Activated CD4-positive, alpha-beta T cell treated with anti-CD3 and anti-CD28 coated beads for 24 hours (primary cell): ENCODE data around the gene OPCML.

ENCODE experiments used
- DNase-seq, 2 donors: peaks; one replicate each; pipeline ENCODE4 v3.0.0-alpha.2; 2020; ENCODE audit warnings: low read depth in 2 of 2

Gene OPCML

DNA sequence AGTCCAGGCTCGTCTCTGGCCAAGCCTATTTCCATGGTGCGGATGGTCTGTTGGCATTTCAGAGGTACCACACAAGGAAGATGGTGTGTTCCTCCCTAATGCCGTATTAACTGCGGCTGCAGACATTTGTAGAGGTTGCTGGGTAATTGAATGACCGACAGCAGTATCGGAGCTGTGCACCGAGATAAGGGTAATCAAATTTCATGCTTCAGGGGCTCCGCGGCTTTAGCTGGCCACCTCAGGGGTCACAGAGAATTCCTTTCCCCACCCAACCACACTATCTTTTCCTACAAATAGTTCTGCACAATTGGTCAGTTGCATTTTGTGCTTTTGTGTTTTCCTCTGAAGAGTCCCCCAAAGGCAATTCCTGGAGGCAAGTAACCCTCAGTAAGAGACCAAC lies 297.4 kb downstream of the OPCML start:
- DNase-seq, result no peak

DNA sequence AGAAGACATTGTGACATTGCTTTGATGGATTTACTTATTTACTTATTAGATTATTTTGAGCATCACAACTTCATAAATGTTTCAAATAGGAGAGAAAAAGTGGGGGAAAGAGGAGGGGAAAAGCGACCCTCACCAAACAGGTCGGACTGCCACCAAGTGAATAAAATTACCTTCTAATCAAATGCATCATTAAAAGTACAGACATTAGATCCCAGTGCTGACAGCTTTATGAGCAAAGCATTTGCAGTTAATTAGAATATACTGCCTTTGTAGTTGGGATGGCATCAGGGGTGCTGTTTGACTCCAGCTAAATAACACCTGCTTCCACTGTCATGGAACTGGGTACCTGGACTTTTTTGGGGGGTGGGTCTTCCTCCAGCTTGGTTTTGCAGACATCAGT lies 299.6 kb downstream of the OPCML start:
- DNase-seq, result no peak

DNA sequence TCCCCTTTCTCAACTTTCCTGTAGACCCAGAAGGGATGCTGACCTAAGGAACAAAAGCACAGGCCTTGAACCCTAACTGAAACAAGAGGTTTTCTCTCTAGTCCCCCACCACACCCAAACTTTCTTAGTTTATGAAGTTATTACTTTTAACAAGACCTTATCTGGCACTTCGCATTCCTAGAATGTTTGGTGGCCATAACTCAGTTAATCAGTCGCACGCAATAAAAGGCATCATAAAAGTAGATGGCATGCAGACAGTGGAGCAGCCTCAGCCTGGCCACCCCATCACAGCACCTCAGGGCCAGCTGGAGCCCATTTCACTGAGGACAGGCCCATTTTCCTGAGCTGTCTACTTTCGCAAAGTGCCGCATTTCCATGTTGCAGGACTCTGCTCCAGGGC lies 301.9 kb downstream of the OPCML start:
- DNase-seq, result no peak

DNA sequence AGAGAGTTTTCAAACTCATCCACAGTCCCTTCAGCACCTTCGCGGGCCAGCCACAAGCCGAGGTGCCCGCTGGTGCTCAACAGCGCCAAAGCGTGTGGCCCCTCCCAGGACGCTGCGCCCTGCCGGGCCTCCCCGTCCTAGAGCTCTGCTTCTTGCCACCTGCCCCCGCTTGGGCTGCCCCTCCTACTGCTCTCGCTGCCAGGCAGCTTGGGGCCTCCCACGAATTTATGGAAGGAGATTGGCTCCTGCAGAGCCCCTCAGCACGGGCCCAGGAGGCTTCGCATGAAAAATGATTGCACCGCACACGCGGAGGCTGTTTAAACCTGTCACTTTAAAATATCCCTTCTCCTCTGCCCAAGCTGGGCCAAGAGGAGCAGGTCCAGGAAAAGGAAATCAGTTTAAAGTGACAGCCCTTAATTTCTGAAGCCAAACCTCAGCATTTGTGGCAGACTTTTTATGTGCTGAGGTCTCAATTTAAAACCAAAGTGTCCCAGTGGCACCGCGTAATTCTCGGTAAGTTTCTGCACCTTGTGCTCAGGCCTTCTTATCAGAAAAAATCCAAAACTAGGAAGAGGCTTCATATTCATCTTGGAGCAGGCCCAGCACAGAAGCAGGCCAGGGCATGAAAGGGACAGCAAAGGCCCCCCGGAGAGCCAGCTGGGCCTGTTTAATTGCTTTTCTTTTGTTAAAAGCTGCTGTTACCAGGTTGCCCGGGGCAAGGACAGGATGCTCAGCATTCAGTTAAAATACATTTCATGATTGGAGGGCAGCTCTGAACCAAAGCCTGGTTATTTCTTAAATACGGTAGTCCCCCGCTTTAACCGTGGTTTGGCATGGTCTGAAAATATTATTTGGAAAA lies 303.6 kb downstream of the OPCML start:
- no peak for DNase-seq

DNA sequence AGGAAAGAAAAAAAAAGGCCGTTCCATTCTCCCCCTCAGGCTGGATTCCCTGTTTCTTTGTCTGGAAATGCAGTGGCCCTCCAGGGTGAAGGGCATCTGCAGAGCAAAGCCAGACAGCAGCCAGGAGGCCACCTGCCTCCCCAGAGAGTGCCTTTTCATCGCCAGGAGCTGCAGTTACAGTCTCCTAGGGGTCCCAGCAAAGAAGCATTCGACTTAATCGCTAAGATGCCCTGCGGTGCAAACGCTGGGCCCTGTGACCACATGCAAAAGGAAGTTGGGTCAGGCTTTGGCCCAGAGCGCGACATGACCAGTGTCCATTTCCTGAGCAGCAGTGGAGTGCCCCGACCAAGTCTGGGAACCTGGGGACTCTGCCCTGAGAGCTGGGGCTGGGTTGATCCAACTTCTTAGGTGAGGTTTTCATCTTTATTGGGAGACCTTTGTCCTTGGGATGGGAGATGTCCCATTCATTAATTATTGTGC lies 304.6 kb downstream of the OPCML start:
- DNase-seq, result no peak

DNA sequence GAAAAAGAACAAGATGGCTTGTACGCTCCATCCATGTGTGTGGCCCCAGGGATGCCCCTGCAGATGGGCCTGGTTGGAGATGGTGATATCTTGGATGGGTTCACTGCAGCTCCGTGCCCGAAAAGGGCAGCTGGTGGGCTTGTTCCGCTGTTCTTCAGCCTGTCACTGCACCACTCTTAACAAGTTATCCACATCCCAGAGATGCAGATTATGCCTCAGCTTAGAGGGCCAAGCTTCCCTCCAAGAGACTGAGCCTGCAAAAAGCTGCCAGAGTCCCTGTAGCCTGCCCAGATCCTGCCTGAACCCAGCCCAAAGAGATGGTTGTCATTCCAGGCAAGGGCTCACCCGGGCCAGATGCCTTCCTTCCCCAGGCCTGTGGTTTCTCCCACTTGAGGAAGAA lies 308.0 kb downstream of the OPCML start:
- DNase-seq, result no peak

DNA sequence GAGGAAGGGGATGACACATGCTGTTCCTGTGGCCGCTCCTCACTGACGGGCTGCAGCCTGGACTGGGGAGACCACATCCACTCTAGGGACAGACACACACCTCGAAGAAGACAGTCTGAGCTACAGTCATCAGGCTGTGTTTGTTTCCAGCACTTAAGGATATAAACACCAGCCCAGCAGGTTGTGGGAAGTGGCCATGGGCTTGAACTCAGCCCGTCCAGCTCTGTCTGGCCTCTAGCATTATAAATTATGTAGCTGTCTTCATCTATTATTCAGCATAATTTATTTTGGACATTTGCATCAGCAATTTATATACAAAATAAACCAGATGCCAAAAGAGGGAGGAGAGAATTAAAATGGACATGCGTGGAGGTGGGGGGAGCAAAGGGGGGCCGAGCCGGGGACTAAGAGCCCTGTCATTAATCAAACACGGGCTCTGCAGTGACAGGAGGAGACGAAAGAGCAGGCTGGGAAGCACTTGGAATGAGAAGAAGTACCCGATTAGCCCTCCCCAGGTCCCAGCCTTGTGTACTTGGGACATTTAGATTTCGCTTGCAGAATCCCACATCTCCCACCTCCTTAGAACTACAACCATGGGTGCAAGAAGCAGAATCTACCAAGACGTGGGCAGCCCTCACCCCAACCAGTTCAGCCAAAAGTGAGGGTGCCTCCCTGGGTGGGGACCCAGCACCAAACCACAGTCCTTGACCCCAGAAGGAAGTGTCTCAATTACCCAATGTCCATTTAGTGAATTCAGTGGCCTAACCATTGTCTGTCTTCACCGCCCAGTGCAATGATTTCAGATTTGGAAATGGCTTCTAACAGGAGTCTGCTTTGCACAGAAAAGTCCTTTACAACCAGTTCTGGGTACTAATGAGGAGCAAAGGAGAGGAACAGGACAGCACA lies 309.6 kb downstream of the OPCML start:
- DNase-seq, result no peak

DNA sequence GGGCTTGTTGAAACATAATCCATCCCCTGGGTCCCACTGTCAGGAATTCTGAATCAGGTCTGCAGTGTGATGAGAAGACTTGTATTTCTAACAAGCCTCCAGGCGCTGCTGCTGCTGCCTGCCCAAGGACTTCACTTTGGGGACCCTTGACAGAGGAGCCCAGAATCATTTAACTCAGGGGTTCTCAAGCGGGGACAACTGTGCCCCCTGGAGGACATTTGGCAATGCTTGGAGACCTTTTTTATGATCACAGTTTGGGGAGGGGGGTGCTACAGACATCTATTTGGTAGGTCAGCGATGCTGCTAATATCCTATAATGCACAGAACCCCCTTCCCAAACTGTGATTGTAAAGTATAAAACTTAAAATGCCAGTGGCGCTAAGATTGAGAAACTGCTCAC lies 312.8 kb downstream of the OPCML start:
- DNase-seq, result no peak

DNA sequence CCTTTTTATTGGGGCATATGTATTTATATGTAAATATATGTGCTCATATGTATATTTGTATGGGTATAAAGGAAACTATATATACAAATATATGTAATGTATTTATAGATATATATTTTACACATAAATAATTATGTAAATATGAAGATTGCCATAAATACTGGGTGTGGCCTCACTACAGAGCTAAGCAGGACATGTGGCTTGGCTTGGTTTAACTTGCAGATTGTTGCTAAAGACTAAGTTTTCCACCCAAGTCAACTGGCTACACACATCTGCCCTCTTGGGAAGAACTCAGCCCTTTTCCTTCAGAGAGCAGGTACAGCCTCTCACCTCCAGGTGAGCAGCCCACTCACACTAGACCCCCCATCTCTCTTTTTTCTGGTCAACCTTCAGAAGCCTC lies 315.5 kb downstream of the OPCML start:
- DNase-seq, result no peak

DNA sequence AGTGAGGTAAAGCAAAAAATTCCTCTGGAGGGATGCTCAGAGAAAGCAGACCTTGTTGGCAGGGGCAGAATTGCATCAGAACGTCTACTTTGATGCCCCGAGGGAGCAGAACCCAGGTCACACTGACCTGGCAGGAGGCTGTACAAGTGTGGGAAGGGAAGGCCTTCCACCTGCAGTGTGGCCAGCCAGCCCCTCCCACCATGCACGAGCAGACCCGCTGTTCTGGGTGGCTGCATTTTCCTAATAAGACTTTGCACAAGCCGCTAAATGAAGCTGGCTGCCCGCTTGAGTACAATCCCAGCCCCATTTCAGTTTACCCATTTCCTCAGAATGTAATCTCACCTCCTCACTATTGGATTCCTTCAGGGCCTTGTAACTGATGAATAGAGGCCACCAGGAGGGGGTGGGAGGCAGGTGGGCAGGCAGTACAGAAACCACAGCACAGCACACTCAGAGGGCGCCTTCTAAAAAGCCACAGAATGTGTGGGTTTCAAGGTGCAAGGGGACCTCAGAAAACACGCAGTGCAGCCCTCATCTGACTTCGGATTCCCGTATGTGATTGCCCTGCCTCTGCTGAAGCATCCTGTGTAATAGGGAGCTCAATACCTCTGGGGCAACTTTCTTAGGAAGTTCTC lies 316.6 kb downstream of the OPCML start:
- DNase-seq, result no peak

DNA sequence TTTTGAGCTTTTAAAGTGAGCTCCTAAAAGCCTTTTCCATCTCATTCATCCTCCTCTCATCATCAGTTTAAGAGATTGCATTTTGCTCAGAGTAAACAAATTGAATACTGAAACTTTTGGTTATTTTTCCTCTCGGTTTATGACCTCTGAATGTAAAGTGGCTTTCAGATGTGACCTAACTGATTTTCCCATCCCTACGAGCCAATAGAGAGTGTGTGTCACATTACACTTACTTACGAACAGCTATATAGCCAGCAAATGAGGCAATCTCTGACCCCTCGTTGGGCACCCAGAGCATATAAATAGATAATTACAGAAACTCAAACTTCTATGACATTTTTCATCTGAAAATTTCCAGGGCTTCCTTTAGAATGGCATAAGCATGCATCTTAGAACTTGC lies 317.7 kb downstream of the OPCML start:
- no peak for DNase-seq

DNA sequence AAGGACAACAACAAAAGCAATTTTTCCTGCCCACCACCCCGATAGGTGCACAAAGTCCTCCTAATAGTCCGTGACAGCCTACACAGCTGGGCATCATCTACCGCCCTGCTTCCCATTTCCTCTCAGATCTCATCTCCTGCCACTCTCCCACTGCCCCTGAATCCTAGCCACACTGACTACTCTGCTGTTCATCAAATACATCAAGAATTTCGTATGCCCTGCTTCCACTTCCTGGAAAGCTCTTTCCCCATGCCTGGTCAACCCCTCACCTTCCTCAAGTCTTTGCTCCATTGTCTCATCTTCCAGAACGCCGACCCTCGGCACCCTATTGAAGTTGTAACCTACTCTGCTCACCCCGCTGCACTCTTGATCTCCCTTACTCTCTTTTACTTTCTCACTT lies 320.1 kb downstream of the OPCML start:
- no peak for DNase-seq

DNA sequence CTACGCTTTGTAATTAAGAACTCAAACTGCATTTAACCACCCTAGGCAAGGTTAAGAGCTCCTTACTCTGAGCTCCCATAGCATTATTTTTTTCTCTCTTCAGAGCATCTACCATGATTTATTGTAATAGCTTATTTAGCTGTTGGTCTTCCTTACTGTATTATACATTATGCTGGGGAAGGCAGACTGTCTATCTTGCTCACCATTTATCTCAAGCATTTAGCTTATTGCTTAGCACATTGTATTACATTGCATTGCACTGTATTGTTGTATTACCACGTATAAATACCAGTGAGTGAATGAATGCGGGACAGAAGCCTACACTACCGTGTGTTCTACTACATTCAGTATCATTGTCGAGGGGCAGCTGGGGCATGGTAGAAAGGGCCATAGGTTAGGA lies 324.3 kb downstream of the OPCML start:
- DNase-seq, result no peak

DNA sequence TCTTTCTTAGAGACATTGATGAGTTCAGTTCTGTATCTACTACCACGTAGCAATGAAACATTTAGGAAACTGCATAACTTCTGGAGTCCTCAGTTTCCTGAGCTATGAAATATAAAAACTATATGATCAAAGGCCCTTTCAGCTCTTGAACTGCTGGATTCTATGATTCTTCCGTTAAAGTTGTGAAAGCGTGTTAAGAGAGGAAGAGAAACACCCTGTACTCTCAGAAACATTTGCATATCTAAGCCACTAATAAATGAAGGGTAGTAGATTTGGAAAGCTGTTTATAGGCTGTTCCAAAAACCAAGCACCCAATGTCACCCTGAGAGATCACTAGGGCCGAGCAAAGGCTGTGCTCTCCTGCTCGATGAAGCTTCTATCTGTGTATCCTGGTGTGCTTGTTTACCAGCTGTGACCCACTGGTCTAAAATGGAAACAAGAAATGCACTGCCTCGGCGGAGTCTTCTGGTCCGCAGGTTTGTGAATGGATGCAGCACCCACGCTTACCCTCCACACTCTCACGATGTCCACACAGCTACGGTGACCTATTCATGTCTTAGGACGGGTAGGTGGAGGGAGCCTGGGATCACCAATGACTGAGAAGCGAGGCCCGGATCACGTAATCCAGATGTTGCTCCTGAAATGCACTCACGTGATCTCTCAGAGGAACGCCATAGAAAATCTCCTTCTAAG lies 325.8 kb downstream of the OPCML start:
- DNase-seq, result no peak

DNA sequence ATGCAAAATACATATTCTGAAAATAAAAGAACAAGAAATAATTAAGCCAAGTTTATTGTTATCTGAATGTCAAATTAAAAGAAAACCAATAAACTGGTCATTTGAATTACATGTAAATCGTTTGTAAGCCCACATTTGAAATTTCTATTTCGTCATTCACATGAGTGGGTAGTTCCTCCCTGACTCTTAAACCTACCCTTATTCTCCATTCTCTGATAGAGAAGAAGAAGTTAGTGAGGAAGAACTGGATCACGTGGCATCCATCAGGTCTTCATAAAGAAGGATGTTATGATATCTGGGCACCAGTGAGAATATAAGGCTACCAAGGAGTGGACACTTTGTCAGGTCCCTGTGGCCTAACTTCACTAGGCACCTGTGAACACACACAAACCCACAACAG lies 328.1 kb downstream of the OPCML start:
- no peak for DNase-seq

DNA sequence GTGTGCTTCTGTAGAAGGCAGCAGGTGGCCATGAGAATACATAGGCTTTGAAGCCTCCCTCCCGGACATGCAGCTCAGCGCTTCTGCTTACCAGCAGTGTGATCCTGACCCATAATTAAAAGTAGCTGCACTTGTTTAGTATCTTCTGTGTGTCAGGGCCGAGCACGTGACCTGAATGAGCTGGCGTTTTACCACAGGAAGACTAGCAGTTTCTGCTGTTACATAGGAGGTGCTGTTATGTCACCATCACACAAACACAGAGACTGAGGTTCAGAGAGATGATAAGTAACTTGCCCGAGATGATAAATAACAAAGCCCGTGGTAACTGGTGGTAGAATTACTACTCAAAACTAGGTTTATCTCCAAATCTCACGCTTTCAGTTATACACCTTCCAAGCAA lies 329.5 kb downstream of the OPCML start:
- no peak for DNase-seq

DNA sequence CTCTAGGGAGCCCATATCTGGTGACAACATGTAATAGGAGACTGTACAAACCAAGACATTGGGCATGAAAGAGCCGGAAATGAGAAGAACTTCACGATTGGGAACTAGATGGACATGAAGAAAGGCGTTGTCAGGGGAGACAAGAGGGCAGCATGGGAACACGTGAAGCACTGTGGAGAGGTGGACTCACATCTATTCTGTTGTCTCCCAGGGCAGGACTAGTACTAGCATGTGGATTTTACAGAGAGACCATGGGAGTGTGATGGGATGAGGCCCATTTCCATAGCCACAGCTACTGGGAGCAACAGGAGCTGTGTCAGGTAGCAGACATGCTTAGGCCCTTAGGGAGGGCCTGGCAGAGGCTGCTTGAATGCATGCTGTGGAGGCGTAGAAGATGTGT lies 333.9 kb downstream of the OPCML start:
- DNase-seq, result no peak

DNA sequence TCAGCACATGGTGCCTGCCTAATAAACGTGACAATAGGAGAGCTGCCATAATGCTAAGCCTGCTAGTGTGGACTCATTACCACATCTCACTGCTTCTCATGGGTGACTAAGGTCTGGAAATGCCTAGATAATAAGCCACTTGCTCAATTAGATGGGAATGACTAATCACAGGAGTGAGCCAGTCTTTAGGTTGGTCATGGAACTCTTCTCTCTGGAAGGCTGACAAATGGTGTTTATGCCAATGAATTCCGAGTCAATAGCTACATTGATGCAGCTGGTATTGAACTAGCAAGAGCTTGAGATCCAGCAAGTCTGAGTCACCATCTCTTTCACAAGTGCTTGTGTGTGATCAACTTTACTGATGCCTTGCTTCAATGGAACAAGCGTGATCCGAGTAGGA lies 334.9 kb downstream of the OPCML start:
- no peak for DNase-seq

DNA sequence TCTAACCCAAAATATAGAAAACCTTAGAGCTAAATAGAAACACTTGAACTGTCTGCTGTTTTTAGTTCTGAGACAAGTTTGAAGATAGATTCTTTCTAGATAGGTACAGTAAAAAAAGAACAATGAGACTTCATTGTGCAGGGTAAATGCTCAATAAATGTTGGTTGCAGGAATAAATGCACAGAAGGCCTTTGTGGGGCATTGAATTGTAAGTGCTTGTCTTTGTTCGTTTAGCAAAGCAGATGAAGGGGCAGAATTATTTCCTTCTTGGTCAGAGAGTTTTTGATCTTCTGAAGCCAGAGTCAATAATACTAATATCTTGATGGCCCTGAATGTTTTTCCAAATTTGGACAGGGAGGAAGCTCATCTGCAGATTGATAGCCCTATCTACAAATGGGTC lies 340.4 kb downstream of the OPCML start:
- DNase-seq, result no peak

DNA sequence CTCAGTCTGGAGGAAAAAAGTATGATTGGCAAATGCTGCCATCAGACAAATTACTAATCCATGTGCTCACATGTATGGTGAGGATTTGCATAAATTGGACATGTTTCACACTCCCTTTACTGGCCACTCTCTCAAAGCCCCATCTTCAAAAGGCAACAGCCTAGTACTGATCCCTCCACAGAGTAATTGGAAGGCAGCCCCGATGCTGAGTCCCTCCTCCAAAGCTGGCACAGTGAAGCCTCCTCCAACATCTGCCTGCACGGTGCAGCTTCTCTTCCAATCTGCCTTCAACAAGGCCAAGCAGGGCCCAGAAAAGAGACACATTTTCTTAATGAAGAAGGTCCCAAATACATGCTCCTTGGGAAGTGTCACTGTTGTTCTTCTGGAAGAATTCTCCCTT lies 350.6 kb downstream of the OPCML start:
- no peak for DNase-seq

DNA sequence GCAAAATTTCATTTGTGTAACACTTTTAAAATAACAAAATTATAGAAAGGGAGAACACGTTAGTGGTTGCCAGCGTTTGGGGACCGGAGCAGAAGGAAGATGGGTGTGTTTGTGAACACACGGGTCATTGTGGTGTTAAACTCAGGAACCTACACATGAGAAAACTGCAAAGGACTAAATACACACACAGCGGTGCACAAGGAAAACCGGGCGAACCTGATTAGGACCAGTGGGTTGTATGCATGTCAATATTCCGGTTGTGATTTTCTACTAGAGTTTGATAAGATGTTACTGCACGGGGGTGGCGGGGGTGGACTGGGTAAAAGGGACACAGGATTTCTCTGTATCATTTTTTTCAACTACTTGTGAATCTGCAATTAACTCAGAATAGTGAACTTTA lies 351.2 kb downstream of the OPCML start:
- DNase-seq, result no peak

DNA sequence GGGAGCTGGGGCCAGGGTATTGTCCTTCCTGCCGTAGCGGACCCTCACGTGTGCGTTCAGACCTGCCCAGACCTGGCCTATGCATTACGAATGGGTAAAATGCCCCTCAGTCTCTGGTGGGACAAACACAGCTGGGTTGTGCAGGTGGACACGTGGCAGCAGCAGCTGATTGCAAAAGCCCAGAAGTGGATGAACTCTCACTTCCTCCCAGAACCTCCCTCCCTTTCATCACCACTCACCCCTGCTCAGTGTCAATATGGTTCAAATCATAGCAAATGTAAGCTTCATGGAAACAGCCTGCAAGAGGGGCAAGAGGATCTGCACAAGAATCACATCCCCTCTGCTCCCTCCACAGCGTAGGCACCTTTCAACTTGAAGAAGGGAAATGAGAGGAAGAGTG lies 352.1 kb downstream of the OPCML start:
- DNase-seq, result no peak
